Gastrocnemius medialis (tissue), 4 donors: ENCODE data around the gene AGPAT3. TPM values are rescaled to one million over a fixed set of nuclear protein-coding genes. Genes with fewer than 3 reads are reported as not detected.

ENCODE experiments used
- ATAC-seq, 2 donors: fragments of 150-250 bp; one replicate each; pipeline ENCODE4 v1.9.1; 2016
- DNase-seq, 2 donors: peaks; one replicate each; pipeline ENCODE4 v3.0.0-alpha.2; 2019
- H3K27ac ChIP-seq, 4 donors: fragments of 200-600 bp; sonication (generic); 1 replicate in 1 of 4; 2 replicates in 3 of 4; pipeline ENCODE4 v1.5.1; 2016 to 2018; ENCODE audit warnings: mild to moderate bottlenecking in 2 of 4, moderate library complexity in 1 of 4
- H3K27me3 ChIP-seq, 3 donors: fragments of 200-600 bp; sonication (generic) in 2 of 3; 1 replicate in 1 of 3; 2 replicates in 2 of 3; pipeline versions ENCODE4 v1.5.1 to v1.6.0; 2016 to 2019; ENCODE audit warnings: mild to moderate bottlenecking in 1 of 3, moderate library complexity in 1 of 3
- H3K36me3 ChIP-seq, 2 donors: fragments of 200-600 bp; sonication (generic) in 1 of 2; one replicate each; pipeline ENCODE4 v1.5.1; 2017 to 2018
- H3K4me1 ChIP-seq, 2 donors: fragments of 200-600 bp; sonication (generic) in 1 of 2; one replicate each; pipeline ENCODE4 v1.5.1; 2016 to 2017; ENCODE audit warnings: mild to moderate bottlenecking in 2 of 2
- H3K4me3 ChIP-seq, 4 donors: fragments of 200-600 bp; sonication (generic) in 3 of 4; 1 replicate in 1 of 4; 2 replicates in 3 of 4; pipeline ENCODE4 v1.5.1; 2016 to 2019; ENCODE audit warnings: mild to moderate bottlenecking in 2 of 4
- H3K9me3 ChIP-seq, 3 donors: fragments of 200-600 bp; sonication (generic) in 2 of 3; 1 replicate in 1 of 3; 2 replicates in 2 of 3; pipeline ENCODE4 v1.5.1; 2016 to 2019
- POLR2A ChIP-seq, 2 donors: fragments of 450-650 bp; IDR thresholded peaks; one replicate each; pipeline ENCODE4 v1.6.1; 2017; ENCODE audit warnings: antibody characterized with exemption in 2 of 2, mild to moderate bottlenecking in 2 of 2, moderate library complexity in 2 of 2
- in situ Hi-C, 4 donors: fragments of 200-750 bp; cut with MboI; loops; one replicate each; pipeline versions ENCODE4 v1.15.0 to v1.8.0; 2017; ENCODE audit warnings: low sequenced_read_pairs in 4 of 4
- intact Hi-C: fragments of 100-400 bp; cut with DNase I; formaldehyde crosslinking; loops from one replicate; pipeline ENCODE4 v1.15.1; 2023; ENCODE audit warnings: low total_unique reads
- total RNA-seq, 4 donors: library from RNA; depleted of rRNA; stranded (reverse); fragments of >200 nt; gene quantifications; one replicate each; pipeline versions ENCODE4 v1.1.0 to v1.2.3, GENCODE V29; 2016
- TF ChIP-seq, protein P1 (sequence below), 5 experiments: fragments of 450-650 bp in 3 of 5; fragments of 200-600 bp in 2 of 5; sonication (generic) in 2 of 5; IDR thresholded peaks in 4 of 5; conservative IDR thresholded peaks in 1 of 5; 1 replicate in 4 of 5; 2 replicates in 1 of 5; pipeline ENCODE4 v1.5.1; 2016 to 2019; ENCODE audit warnings: antibody characterized with exemption in 5 of 5, mild to moderate bottlenecking in 3 of 5, moderate library complexity in 3 of 5

Gene AGPAT3
- total RNA-seq, 4 donors from 2014 or later, result 44.2 to 102 (median 59.3) TPM

DNA sequence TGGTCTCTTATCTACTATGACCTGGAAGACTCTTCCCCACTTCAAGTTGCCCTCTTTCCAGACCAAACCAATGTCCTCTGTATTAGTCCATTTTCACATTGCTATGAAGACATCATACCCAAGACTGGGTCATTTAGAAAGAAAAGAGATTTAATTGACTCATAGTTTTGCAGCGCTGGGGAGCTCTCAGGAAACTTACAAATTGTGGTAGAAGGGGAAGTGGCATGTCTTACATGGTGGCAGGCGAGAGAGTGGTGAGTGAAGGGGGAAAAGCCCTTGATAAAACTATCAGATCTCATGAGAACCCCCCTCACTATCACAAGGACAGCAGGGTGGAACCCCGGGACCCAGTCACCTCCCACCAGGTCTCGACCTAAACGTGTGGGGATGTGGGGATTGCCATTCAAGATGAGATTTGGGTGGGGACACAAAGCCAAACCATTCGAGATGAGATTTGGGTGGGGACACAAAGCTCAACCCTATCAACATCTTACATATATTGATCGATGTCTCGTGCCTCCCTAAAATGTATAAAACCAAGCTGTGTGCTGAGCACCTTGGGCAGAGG lies 14.2 kb upstream of the AGPAT3 start:
- Histone ChIP-seq H3K4me1 (no peaks in the 10 kb centered on the region), H3K4me3 (no peak overlapping the region), H3K27ac (no peak overlapping the region), H3K27me3 (no peaks in the 10 kb centered on the region), H3K9me3 (no peaks in the 10 kb centered on the region), H3K36me3 (no peaks in the 10 kb centered on the region)
- intact Hi-C loops, result no loop called here
- in situ Hi-C loops, result no loop called here
- no peak for ATAC-seq
- TF ChIP-seq, protein P1, sequence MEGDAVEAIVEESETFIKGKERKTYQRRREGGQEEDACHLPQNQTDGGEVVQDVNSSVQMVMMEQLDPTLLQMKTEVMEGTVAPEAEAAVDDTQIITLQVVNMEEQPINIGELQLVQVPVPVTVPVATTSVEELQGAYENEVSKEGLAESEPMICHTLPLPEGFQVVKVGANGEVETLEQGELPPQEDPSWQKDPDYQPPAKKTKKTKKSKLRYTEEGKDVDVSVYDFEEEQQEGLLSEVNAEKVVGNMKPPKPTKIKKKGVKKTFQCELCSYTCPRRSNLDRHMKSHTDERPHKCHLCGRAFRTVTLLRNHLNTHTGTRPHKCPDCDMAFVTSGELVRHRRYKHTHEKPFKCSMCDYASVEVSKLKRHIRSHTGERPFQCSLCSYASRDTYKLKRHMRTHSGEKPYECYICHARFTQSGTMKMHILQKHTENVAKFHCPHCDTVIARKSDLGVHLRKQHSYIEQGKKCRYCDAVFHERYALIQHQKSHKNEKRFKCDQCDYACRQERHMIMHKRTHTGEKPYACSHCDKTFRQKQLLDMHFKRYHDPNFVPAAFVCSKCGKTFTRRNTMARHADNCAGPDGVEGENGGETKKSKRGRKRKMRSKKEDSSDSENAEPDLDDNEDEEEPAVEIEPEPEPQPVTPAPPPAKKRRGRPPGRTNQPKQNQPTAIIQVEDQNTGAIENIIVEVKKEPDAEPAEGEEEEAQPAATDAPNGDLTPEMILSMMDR (IDR thresholded peaks at IDR 0.05 in 4 of 5, conservative IDR thresholded peaks at IDR 0.05 in 1 of 5), result no peak
- no peak for TF ChIP-seq POLR2A (IDR thresholded peaks at IDR 0.05)
- no peak for DNase-seq

DNA sequence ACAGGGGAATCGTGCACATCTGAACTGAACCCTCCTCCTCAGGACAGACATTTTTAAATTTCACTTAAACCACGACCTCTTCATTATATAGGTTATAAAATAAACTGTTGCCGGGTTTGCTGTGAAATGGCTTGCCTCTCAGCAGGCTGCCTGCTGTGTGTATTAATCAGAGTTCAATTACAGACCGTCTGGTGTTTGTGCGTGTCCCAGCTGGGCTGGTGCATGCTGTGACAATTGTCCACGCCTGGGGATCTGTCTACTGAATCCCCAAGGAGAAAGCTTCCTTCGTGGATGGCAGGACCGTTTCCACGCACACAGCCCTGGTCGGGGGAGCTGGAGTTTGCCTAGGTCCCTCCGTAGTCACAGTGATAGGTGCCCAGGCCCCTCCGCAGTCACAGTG lies 13.4 kb upstream of the AGPAT3 start:
- DNase-seq (no peak), ATAC-seq (no peak)
- TF ChIP-seq, protein P1 (IDR thresholded peaks at IDR 0.05 in 4 of 5, conservative IDR thresholded peaks at IDR 0.05 in 1 of 5), result no peak
- no peak for TF ChIP-seq POLR2A (IDR thresholded peaks at IDR 0.05)
- Histone ChIP-seq H3K27ac (no peak overlapping the region), H3K27me3 (no peaks in the 10 kb centered on the region), H3K36me3 (no peaks in the 10 kb centered on the region), H3K4me1 (no peaks in the 10 kb centered on the region), H3K9me3 (no peaks in the 10 kb centered on the region), H3K4me3 (no peak overlapping the region)
- intact Hi-C loops, result no loop called here
- in situ Hi-C loops, result no loop called here

DNA sequence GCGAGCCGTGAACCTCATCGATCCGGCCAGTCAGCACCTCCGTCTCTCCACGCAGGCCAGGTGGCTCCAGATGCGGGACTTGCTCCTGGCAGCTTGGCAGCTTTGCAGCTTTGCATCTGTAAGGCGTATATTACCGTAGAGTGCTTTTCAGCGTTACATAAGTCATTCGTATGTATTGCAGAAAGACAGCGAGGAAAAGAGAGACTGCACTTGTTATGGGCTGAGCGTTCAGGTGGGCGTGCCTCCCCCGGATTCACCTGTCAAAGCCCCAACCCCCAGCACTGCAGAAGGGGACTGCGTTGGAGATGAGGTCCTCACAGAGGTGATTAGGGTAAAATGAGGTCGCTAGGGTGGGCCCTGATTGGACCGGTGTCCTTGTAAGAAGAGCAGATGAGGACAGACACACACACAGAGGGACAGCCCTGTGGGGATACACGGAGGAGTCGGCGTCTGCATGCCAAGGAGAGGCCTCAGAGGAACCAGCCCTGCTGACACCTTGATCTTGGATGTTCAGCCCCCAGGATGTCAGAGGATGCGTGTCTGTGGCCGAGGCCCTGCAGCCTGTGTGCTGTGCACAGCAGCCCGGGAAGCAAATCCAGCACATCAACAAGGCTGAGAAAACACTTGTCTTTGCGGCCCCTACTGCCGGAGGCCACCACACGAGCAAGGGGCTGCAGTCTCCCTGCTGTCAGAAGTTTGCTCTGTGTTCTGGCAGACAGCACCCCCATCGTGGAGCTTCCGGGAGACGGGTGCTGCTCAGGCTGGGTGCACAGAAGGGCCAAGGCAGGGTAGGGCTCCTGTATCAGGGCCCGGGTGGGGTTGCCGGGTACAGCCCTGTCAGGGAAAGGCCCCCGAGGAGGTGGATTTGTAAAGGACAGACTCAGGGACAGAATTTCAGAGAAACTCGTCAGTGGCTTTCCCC lies 10.9 kb upstream of the AGPAT3 start:
- Histone ChIP-seq H3K4me1 (no peaks in the 10 kb centered on the region), H3K4me3 (no peak overlapping the region), H3K27ac (no peak overlapping the region), H3K27me3 (no peaks in the 10 kb centered on the region), H3K36me3 (no peaks in the 10 kb centered on the region), H3K9me3 (no peaks in the 10 kb centered on the region)
- no peak for ATAC-seq
- DNase-seq, result no peak
- in situ Hi-C loops (no loop called here), intact Hi-C loops (no loop called here)
- TF ChIP-seq, protein P1 (IDR thresholded peaks at IDR 0.05 in 4 of 5, conservative IDR thresholded peaks at IDR 0.05 in 1 of 5), result no peak
- TF ChIP-seq POLR2A (IDR thresholded peaks at IDR 0.05), result no peak

DNA sequence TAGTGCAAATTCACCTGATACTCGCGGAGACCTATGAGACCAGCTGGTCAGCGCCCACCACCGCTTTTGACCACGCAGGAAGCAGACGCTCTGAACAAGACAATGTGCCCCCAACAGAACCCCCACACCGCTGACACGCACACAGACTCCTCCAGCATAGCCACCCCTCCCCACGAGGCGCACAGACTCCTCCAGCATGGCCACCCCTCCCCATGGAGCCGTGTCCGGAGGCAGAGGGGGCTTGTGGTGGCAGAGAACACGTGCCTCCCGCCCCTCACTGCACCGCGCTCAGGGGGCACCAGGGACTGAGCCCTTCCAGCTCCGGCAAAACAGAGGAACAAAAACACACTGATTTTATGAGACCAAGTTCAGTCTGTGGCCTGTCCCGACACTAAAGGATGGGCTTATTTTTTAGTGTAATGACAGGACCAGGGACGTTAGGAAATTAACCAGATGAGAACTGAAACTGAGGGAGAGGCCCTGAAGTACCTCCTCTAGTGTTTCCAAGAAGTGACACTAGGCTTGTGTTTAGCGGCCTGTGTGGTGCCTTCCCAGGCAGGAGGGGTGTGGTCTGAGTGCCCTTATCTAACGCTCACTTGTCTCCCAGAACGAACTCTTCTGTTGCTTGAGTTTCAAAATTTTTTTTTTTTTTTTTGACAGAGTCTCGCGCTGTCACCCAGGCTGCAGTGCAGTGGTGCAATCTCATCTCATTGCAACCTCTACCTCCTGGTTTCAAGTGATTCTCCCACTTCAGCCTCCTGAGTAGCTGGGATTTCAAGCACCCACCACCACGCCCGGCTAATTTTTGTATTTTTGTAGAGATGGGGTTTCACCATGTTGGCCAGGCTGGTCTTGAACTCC lies 10.0 kb upstream of the AGPAT3 start:
- DNase-seq, result no peak
- Histone ChIP-seq H3K27me3 (no peaks in the 10 kb centered on the region), H3K36me3 (no peaks in the 10 kb centered on the region), H3K4me3 (no peak overlapping the region), H3K9me3 (no peaks in the 10 kb centered on the region), H3K4me1 (no peaks in the 10 kb centered on the region), H3K27ac (no peak overlapping the region)
- intact Hi-C loops, result no loop called here
- no peak for ATAC-seq
- no peak for TF ChIP-seq POLR2A (IDR thresholded peaks at IDR 0.05)
- TF ChIP-seq, protein P1 (IDR thresholded peaks at IDR 0.05 in 4 of 5, conservative IDR thresholded peaks at IDR 0.05 in 1 of 5), result no peak
- in situ Hi-C loops, result no loop called here
